ENCODE measurements around the gene ARPC5L. TPM values are rescaled to one million over a fixed set of nuclear protein-coding genes. Genes with fewer than 3 reads are reported as not detected.
A peak's percentile ranks its signal among the peaks of the same experiment; 100 is the strongest.

ARPC5L gene
- total and polyA plus RNA-seq, 2 of the 13 experiments (the other 11 are each of a cell fraction or from before 2014, with no cell fraction given): 29.9 to 33.8 TPM

- no peak for TF ChIP-seq FOXC1 (CRISPR knock-in tag; IDR thresholded peaks at IDR 0.05; ENCODE audit: borderline replicate concordance)
- peak; percentile 85 for TF ChIP-seq TFDP2 (CRISPR knock-in tag; IDR thresholded peaks at IDR 0.05)
- TF ChIP-seq CEBPB (IDR thresholded peaks at IDR 0.05; ENCODE audit: borderline replicate concordance, low read depth, low read length): no peak
- TF ChIP-seq ZNF431 (CRISPR knock-in tag; IDR thresholded peaks at IDR 0.05; ENCODE audit: borderline replicate concordance, low read depth): peak; percentile 1; the same call in 1 of the 2 replicates
- TF ChIP-seq, protein P1, sequence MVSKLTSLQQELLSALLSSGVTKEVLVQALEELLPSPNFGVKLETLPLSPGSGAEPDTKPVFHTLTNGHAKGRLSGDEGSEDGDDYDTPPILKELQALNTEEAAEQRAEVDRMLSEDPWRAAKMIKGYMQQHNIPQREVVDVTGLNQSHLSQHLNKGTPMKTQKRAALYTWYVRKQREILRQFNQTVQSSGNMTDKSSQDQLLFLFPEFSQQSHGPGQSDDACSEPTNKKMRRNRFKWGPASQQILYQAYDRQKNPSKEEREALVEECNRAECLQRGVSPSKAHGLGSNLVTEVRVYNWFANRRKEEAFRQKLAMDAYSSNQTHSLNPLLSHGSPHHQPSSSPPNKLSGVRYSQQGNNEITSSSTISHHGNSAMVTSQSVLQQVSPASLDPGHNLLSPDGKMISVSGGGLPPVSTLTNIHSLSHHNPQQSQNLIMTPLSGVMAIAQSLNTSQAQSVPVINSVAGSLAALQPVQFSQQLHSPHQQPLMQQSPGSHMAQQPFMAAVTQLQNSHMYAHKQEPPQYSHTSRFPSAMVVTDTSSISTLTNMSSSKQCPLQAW (CRISPR knock-in tag; IDR thresholded peaks at IDR 0.05): peak; percentile 55; the same call in 1 of the 2 replicates
- TF ChIP-seq ZNF260 (CRISPR knock-in tag; IDR thresholded peaks at IDR 0.05; ENCODE audit: borderline replicate concordance, low read depth): no peak
- no peak for TF ChIP-seq CREM (IDR thresholded peaks at IDR 0.05)
- no peak for TF ChIP-seq CREM (CRISPR knock-in tag; IDR thresholded peaks at IDR 0.05)
- TF ChIP-seq, protein P2, sequence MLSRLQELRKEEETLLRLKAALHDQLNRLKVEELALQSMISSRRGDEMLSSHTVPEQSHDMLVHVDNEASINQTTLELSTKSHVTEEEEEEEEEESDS (CRISPR knock-in tag; IDR thresholded peaks at IDR 0.05; ENCODE audit: borderline replicate concordance): no peak
- no peak for TF ChIP-seq MAF1 (CRISPR knock-in tag; IDR thresholded peaks at IDR 0.05; ENCODE audit: borderline replicate concordance)
- peak; percentile 67; the same call in 1 of the 2 replicates for TF ChIP-seq ZNF737 (CRISPR knock-in tag; IDR thresholded peaks at IDR 0.05; ENCODE audit: borderline replicate concordance)
- no peak for TF ChIP-seq ZNF678 (CRISPR knock-in tag; IDR thresholded peaks at IDR 0.05)
- 0 out of 2 replicates have a peak, but pooled peaks have one; percentile 45 for TF ChIP-seq ZNF747 (CRISPR knock-in tag; IDR thresholded peaks at IDR 0.05; ENCODE audit: borderline replicate concordance)
- peak; percentile 72; the same call in 1 of the 2 replicates for TF ChIP-seq ZFP41 (CRISPR knock-in tag; IDR thresholded peaks at IDR 0.05; ENCODE audit: borderline replicate concordance)
- no peak for TF ChIP-seq IRF2 (CRISPR knock-in tag; IDR thresholded peaks at IDR 0.05)
- no peak; the same call in 1 of the 2 replicates for TF ChIP-seq ZSCAN9 (CRISPR knock-in tag; IDR thresholded peaks at IDR 0.05; ENCODE audit: borderline replicate concordance)
- TF ChIP-seq, protein P3, sequence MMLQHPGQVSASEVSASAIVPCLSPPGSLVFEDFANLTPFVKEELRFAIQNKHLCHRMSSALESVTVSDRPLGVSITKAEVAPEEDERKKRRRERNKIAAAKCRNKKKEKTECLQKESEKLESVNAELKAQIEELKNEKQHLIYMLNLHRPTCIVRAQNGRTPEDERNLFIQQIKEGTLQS (CRISPR knock-in tag; IDR thresholded peaks at IDR 0.05): no peak
- peak; percentile 52; the same call in 1 of the 2 replicates for TF ChIP-seq RELA (CRISPR knock-in tag; IDR thresholded peaks at IDR 0.05)
- TF ChIP-seq ZNF773 (CRISPR knock-in tag; IDR thresholded peaks at IDR 0.05; ENCODE audit: borderline replicate concordance): no peak
Measured at GRCh38 chr9:124868511-124869465, 6.9 kb downstream of the ARPC5L start (continued).
